ENCODE results near the gene FBXO21.

Gene FBXO21

GRCh38 chr12:117093918-117094630, 96.2 kb downstream of the FBXO21 start:
- no peaks in the 10 kb centered on the region for H3K36me3 ChIP-seq (ENCODE audit: insufficient read depth, low read length)
- H3K27ac ChIP-seq (ENCODE audit: low read depth, low read length): no peak overlapping the region
- H3K27me3 ChIP-seq (ENCODE audit: insufficient read depth, low read length): peaks cover 96% of the 10 kb centered on the region
- no peaks in the 10 kb centered on the region for H3K4me1 ChIP-seq (ENCODE audit: control insufficient read depth, insufficient read depth, low read length, unreplicated experiment)
- H3K79me2 ChIP-seq (ENCODE audit: control insufficient read depth, insufficient read depth, low read length, unreplicated experiment): no peaks in the 10 kb centered on the region
- H3K4me3 ChIP-seq (ENCODE audit: low read depth, low read length): no peak overlapping the region
- H2AFZ ChIP-seq (ENCODE audit: low read length, unreplicated experiment): no peak overlapping the region

GRCh38 chr12:117093431-117093830, 96.8 kb downstream of the FBXO21 start:
- H3K4me1 ChIP-seq (ENCODE audit: control insufficient read depth, insufficient read depth, low read length, unreplicated experiment): no peaks in the 10 kb centered on the region
- no peak overlapping the region for H2AFZ ChIP-seq (ENCODE audit: low read length, unreplicated experiment)
- no peak overlapping the region for H3K4me3 ChIP-seq (ENCODE audit: low read depth, low read length)
- no peaks in the 10 kb centered on the region for H3K79me2 ChIP-seq (ENCODE audit: control insufficient read depth, insufficient read depth, low read length, unreplicated experiment)
- peaks cover 94% of the 10 kb centered on the region for H3K27me3 ChIP-seq (ENCODE audit: insufficient read depth, low read length)
- H3K27ac ChIP-seq (ENCODE audit: low read depth, low read length): no peak overlapping the region
- no peaks in the 10 kb centered on the region for H3K36me3 ChIP-seq (ENCODE audit: insufficient read depth, low read length)

GRCh38 chr12:117092886-117093285, 97.4 kb downstream of the FBXO21 start:
- H2AFZ ChIP-seq (ENCODE audit: low read length, unreplicated experiment): no peak overlapping the region

GRCh38 chr12:117092511-117092780, 97.8 kb downstream of the FBXO21 start:
- no peaks in the 10 kb centered on the region for H3K79me2 ChIP-seq (ENCODE audit: control insufficient read depth, insufficient read depth, low read length, unreplicated experiment)
- H2AFZ ChIP-seq (ENCODE audit: low read length, unreplicated experiment): no peak overlapping the region
- H3K4me1 ChIP-seq (ENCODE audit: control insufficient read depth, insufficient read depth, low read length, unreplicated experiment): no peaks in the 10 kb centered on the region
- H3K36me3 ChIP-seq (ENCODE audit: insufficient read depth, low read length): no peaks in the 10 kb centered on the region
- no peak overlapping the region for H3K4me3 ChIP-seq (ENCODE audit: low read depth, low read length)
- peaks cover 92% of the 10 kb centered on the region for H3K27me3 ChIP-seq (ENCODE audit: insufficient read depth, low read length)
- H3K27ac ChIP-seq (ENCODE audit: low read depth, low read length): no peak overlapping the region

More at GRCh38 chr12:117092886-117093285, 97.4 kb downstream of the FBXO21 start:
- Histone ChIP-seq H3K36me3 (ENCODE audit: insufficient read depth, low read length) (no peaks in the 10 kb centered on the region), H3K27ac (ENCODE audit: low read depth, low read length) (no peak overlapping the region), H3K27me3 (ENCODE audit: insufficient read depth, low read length) (peaks cover 92% of the 10 kb centered on the region), H3K79me2 (ENCODE audit: control insufficient read depth, insufficient read depth, low read length, unreplicated experiment) (no peaks in the 10 kb centered on the region), H3K4me1 (ENCODE audit: control insufficient read depth, insufficient read depth, low read length, unreplicated experiment) (no peaks in the 10 kb centered on the region), H3K4me3 (ENCODE audit: low read depth, low read length) (no peak overlapping the region)

Data from ACC112 (cell line).